Transverse colon (tissue), 4 donors: Measurements from ENCODE around the gene ABRACL.

ENCODE experiments used
- CTCF ChIP-seq, 5 experiments: fragments of 200-600 bp in 3 of 5; fragments of 450-650 bp in 2 of 5; sonication (generic) in 3 of 5; IDR thresholded peaks; 1 replicate in 2 of 5; 2 replicates in 3 of 5; pipeline ENCODE4 v1.5.1; 2016 to 2017; ENCODE audit warnings: antibody characterized with exemption in 5 of 5, inconsistent platforms in 3 of 5, mild to moderate bottlenecking in 2 of 5, moderate library complexity in 1 of 5
- POLR2AphosphoS5 ChIP-seq, 3 donors: sonication (generic); formaldehyde crosslinking; IDR thresholded peaks; one replicate each; pipeline ENCODE4 v1.6.1; 2016; ENCODE audit warnings: antibody characterized with exemption in 3 of 3

- TF ChIP-seq CTCF (IDR thresholded peaks at IDR 0.05) (no peak), POLR2AphosphoS5 (IDR thresholded peaks at IDR 0.05) (no peak)
Measured at GRCh38 chr6:139073118-139073517, 44.6 kb downstream of the ABRACL start.
